CD14-positive monocyte (primary cell): ENCODE results near the gene SPTLC1. TPM values are rescaled to one million over a fixed set of nuclear protein-coding genes. Genes with fewer than 3 reads are reported as not detected.
A peak's percentile ranks its signal among the peaks of the same experiment; 100 is the strongest.

Source experiments
- DNase-seq, 3 donors: peaks; one replicate each; pipeline ENCODE4 v3.0.0-alpha.2; 2011 to 2022
- H2AFZ ChIP-seq: 2 replicates; pipeline ENCODE4 v1.6.0; 2012; ENCODE audit warnings: mild to moderate bottlenecking, low read depth, low read length, inconsistent platforms; ENCODE audit not compliant: insufficient read depth, poor library complexity, severe bottlenecking
- H3K27ac ChIP-seq, 2 donors: 1 replicate in 1 of 2; 2 replicates in 1 of 2; pipeline ENCODE4 v1.5.1; 2012 to 2013; ENCODE audit warnings: low read length in 2 of 2, control low read depth in 1 of 2, inconsistent platforms in 1 of 2, low read depth in 1 of 2, mild to moderate bottlenecking in 1 of 2
- H3K27me3 ChIP-seq, 2 donors: one replicate each; pipeline versions ENCODE4 v1.6.0 to v1.6.1; 2011 to 2013; ENCODE audit warnings: low read length in 2 of 2; ENCODE audit not compliant: control insufficient read depth in 2 of 2, insufficient read depth in 2 of 2
- H3K36me3 ChIP-seq, 2 donors: replicated peaks in 1 of 2; 1 replicate in 1 of 2; 2 replicates in 1 of 2; pipeline versions ENCODE4 v1.5.1 to v1.6.1; 2012 to 2013; ENCODE audit warnings: low read length in 2 of 2, control low read depth in 1 of 2, inconsistent platforms in 1 of 2, mild to moderate bottlenecking in 1 of 2; ENCODE audit not compliant: insufficient read depth in 2 of 2, control insufficient read depth in 1 of 2
- H3K4me1 ChIP-seq, 2 donors: 1 replicate in 1 of 2; 2 replicates in 1 of 2; pipeline versions ENCODE4 v1.5.1 to v1.6.1; 2012 to 2013; ENCODE audit warnings: low read length in 2 of 2, control low read depth in 1 of 2, inconsistent platforms in 1 of 2, mild to moderate bottlenecking in 1 of 2, moderate library complexity in 1 of 2; ENCODE audit not compliant: insufficient read depth in 2 of 2, control insufficient read depth in 1 of 2
- H3K4me2 ChIP-seq: replicated peaks from 2 replicates; pipeline ENCODE3; 2012; ENCODE audit warnings: low read length, moderate library complexity, mild to moderate bottlenecking; ENCODE audit not compliant: poor library complexity, severe bottlenecking; ENCODE audit errors: extremely low read depth
- H3K4me3 ChIP-seq, 3 experiments: fragments of 200-600 bp in 1 of 3; sonication (generic) in 1 of 3; replicated peaks in 1 of 3; 1 replicate in 2 of 3; 2 replicates in 1 of 3; pipeline ENCODE4 v1.5.1; 2011 to 2013; ENCODE audit warnings: low read length in 3 of 3, mild to moderate bottlenecking in 3 of 3, control low read depth in 2 of 3, low read depth in 2 of 3, inconsistent platforms in 1 of 3, moderate library complexity in 1 of 3
- H3K79me2 ChIP-seq: 2 replicates; pipeline ENCODE4 v1.6.0; 2012; ENCODE audit warnings: mild to moderate bottlenecking, control low read depth, inconsistent platforms, low read length, moderate library complexity; ENCODE audit not compliant: insufficient read depth
- H3K9ac ChIP-seq: 2 replicates; pipeline ENCODE4 v1.6.0; 2017; ENCODE audit warnings: low read length, mild to moderate bottlenecking; ENCODE audit not compliant: insufficient read depth, poor library complexity, severe bottlenecking
- H3K9me3 ChIP-seq, 2 donors: replicated peaks in 1 of 2; 1 replicate in 1 of 2; 2 replicates in 1 of 2; pipeline versions ENCODE4 v1.5.1 to v1.6.1; 2012 to 2013; ENCODE audit warnings: low read length in 2 of 2, control low read depth in 1 of 2; ENCODE audit not compliant: control insufficient read depth in 1 of 2, insufficient read depth in 1 of 2
- H4K20me1 ChIP-seq: 2 replicates; pipeline ENCODE4 v1.6.0; 2012; ENCODE audit warnings: mild to moderate bottlenecking, low read length, control low read depth, moderate library complexity; ENCODE audit not compliant: insufficient read depth
- H3K27ac Mint-ChIP-seq, 7 donors: one replicate each; pipeline ENCODE4 v1.8.0; 2020; ENCODE audit warnings: mild to moderate bottlenecking in 7 of 7, mixed read lengths in 7 of 7, moderate library complexity in 6 of 7, inconsistent platforms in 2 of 7
- H3K27me3 Mint-ChIP-seq, 3 donors: one replicate each; pipeline ENCODE4 v1.8.0; 2021 to 2022; ENCODE audit warnings: low read depth in 3 of 3, mild to moderate bottlenecking in 3 of 3, mixed read lengths in 3 of 3, moderate library complexity in 3 of 3, inconsistent platforms in 1 of 3
- H3K36me3 Mint-ChIP-seq, 2 donors: one replicate each; pipeline ENCODE4 v1.8.0; 2020; ENCODE audit warnings: mixed read lengths in 2 of 2, inconsistent platforms in 1 of 2, mild to moderate bottlenecking in 1 of 2
- H3K4me1 Mint-ChIP-seq: one replicate; pipeline ENCODE4 v1.8.0; 2020; ENCODE audit warnings: mild to moderate bottlenecking, mixed read lengths
- H3K4me3 Mint-ChIP-seq, 2 donors: one replicate each; pipeline ENCODE4 v1.8.0; 2020; ENCODE audit warnings: mild to moderate bottlenecking in 2 of 2, mixed read lengths in 2 of 2, moderate library complexity in 1 of 2
- H3K9me3 Mint-ChIP-seq, 7 donors: one replicate each; pipeline ENCODE4 v1.8.0; 2020 to 2022; ENCODE audit warnings: mixed read lengths in 7 of 7, mild to moderate bottlenecking in 6 of 7, moderate library complexity in 6 of 7, inconsistent platforms in 2 of 7
- WGBS: methylation state at CpG from one replicate; pipeline ENCODE4 v1.1.5; 2013; ENCODE audit warnings: missing lambda C conversion rate; ENCODE audit not compliant: insufficient coverage; 5-methylcytosine and 5-hydroxymethylcytosine counted together
- intact Hi-C, 2 donors: fragments of 100-400 bp; cut with micrococcal nuclease; formaldehyde crosslinking; loops; one replicate each; pipeline versions ENCODE4 v1.15.0 to v1.15.1; 2023
- polyA plus RNA-seq, 3 donors: library from polyadenylated mRNA; depleted of rRNA in 1 of 3; unstranded in 2 of 3; stranded (reverse) in 1 of 3; fragments of 300-500 nt in 2 of 3; fragments of >200 nt in 1 of 3; fragmentation: Illumina TruSeq in 2 of 3; gene quantifications; 1 replicate in 2 of 3; 2 replicates in 1 of 3; pipeline ENCODE4 v1.2.3, GENCODE V29; 2012 to 2021
- TF ChIP-seq, protein P1 (sequence below): fragments of 200-600 bp; IDR thresholded peaks from one replicate; pipeline ENCODE4 v1.8.0; 2022; ENCODE audit warnings: antibody characterized with exemption, mild to moderate bottlenecking

SPTLC1 gene
- polyA plus RNA-seq, 3 donors: 37.4 to 92.4 (median 80.0) TPM

DNA sequence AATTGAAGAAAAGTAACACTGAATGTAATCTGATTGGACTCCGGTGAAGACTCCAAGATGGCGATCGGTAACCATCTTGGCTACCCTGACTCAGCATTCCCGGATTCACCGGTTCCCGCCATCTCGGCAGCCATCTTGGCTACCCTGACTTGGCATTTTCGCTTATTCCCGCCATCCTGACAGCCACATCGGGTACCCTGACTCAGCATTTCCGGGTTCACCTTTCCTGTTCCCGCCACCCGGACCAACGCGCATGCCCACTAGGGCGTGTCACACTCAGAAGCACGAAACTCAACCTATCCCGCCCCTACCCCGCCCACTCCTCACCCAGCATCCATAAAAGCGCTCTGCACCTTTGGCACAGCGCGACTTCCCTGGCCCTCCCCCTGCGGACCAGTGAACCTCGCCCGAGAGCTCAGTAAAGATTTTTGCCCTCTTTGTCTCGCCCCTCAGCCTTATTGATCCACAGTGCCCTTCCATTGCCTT lies 17.2 kb downstream of the SPTLC1 start:
- Mint-ChIP-seq H3K4me3 (peak overlapping the region; percentile 48 to 64), H3K4me1 (peaks cover 4% of the 10 kb centered on the region), H3K27me3 (peaks cover 0 to 1% (median 0%) of the 10 kb centered on the region in 3 donors), H3K36me3 (peaks cover 32 to 58% of the 10 kb centered on the region in 2 donors), H3K9me3 (peaks cover 0 to 7% (median 2%) of the 10 kb centered on the region in 7 donors), H3K27ac (peak overlapping the region in 4 of 7 donors; percentile 4 to 80 (median 41))
- Histone ChIP-seq H3K9ac (no peak overlapping the region), H3K9me3 (peaks cover 0 to 5% of the 10 kb centered on the region in 2 donors), H4K20me1 (peaks cover 40% of the 10 kb centered on the region), H3K4me1 (no peaks in the 10 kb centered on the region), H2AFZ (no peak overlapping the region), H3K79me2 (peaks cover 14% of the 10 kb centered on the region), H3K27me3 (no peaks in the 10 kb centered on the region), H3K27ac (no peak overlapping the region), H3K4me2 (no peak overlapping the region), H3K36me3 (peaks cover 11 to 50% of the 10 kb centered on the region in 2 donors), H3K4me3 (peak overlapping the region in 1 of 3 experiments; percentile 23)
- TF ChIP-seq, protein P1, sequence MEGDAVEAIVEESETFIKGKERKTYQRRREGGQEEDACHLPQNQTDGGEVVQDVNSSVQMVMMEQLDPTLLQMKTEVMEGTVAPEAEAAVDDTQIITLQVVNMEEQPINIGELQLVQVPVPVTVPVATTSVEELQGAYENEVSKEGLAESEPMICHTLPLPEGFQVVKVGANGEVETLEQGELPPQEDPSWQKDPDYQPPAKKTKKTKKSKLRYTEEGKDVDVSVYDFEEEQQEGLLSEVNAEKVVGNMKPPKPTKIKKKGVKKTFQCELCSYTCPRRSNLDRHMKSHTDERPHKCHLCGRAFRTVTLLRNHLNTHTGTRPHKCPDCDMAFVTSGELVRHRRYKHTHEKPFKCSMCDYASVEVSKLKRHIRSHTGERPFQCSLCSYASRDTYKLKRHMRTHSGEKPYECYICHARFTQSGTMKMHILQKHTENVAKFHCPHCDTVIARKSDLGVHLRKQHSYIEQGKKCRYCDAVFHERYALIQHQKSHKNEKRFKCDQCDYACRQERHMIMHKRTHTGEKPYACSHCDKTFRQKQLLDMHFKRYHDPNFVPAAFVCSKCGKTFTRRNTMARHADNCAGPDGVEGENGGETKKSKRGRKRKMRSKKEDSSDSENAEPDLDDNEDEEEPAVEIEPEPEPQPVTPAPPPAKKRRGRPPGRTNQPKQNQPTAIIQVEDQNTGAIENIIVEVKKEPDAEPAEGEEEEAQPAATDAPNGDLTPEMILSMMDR: no peak
- 69% methylated on average over 19 of the region's 26 CpGs for WGBS
- DNase-seq: peak; percentile 24 to 67 (median 54)
- intact Hi-C loops: no loop called here

DNA sequence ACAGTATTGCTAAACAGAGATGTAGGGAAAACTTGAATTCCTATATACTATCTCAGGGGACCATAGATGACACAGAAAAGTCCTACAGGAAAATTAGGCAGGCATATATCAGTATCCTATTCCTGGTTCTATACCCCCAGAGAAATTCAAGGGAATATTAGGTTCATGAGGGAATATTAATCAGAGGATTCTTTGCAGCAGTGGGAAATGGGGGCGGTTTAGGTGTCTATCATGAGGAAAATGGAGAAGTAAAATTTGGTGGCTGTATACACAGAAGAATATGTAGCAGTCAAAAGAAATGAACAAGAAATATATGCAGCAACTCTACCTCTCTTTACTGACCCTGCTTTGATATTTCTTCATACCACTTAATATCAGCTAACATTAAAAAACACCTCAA lies 20.0 kb downstream of the SPTLC1 start:
- Histone ChIP-seq H3K79me2 (peaks cover 18% of the 10 kb centered on the region), H3K27me3 (no peaks in the 10 kb centered on the region), H2AFZ (no peak overlapping the region), H3K4me1 (no peaks in the 10 kb centered on the region), H3K4me3 (no peak overlapping the region), H3K4me2 (no peak overlapping the region), H3K9ac (no peak overlapping the region), H3K9me3 (peaks cover 0 to 5% of the 10 kb centered on the region in 2 donors), H3K27ac (no peak overlapping the region), H4K20me1 (peaks cover 57% of the 10 kb centered on the region), H3K36me3 (peaks cover 11 to 61% of the 10 kb centered on the region in 2 donors)
- no peak for DNase-seq
- H3K9me3 Mint-ChIP-seq: peaks cover 0 to 8% (median 2%) of the 10 kb centered on the region in 7 donors
- no CpG with 5 or more reads among the region's 1 CpG for WGBS
- H3K4me1 Mint-ChIP-seq: peaks cover 4% of the 10 kb centered on the region
- intact Hi-C loops: no loop called here
- peaks cover 37 to 52% of the 10 kb centered on the region in 2 donors for H3K36me3 Mint-ChIP-seq
- H3K27ac Mint-ChIP-seq: peak overlapping the region in 1 of 7 donors; percentile 36
- no peaks in the 10 kb centered on the region for H3K27me3 Mint-ChIP-seq
- H3K4me3 Mint-ChIP-seq: no peak overlapping the region
- TF ChIP-seq, protein P1: no peak
